HEK293T (cell line): Measurements from ENCODE around the gene BLTP2.

ENCODE experiments used
- CTCF ChIA-PET: fragments of 350-600 bp; formaldehyde crosslinking; extraction: SDS; loops from one replicate; lab custom pipeline; 2021; ENCODE audit warnings: antibody characterized with exemption, inconsistent platforms; lab: Yijun Ruan, JAX
- POLR2A ChIA-PET: fragments of 350-600 bp; formaldehyde crosslinking; extraction: SDS; loops from one replicate; lab custom pipeline; 2020; ENCODE audit warnings: antibody characterized with exemption, inconsistent platforms; lab: Yijun Ruan, JAX
- DNase-seq: peaks from one replicate; pipeline ENCODE4 v3.0.0; 2012; ENCODE audit warnings: mixed read lengths; ENCODE audit errors: extremely low spot score
- ARNT ChIP-seq: fragments of 450-650 bp; IDR thresholded peaks from 2 replicates; pipeline ENCODE4 v1.6.1; 2017; ENCODE audit warnings: mild to moderate bottlenecking
- BHLHE40 ChIP-seq: fragments of 450-650 bp; IDR thresholded peaks from 2 replicates; pipeline ENCODE4 v1.6.1; 2016; ENCODE audit warnings: mild to moderate bottlenecking, moderate library complexity, borderline replicate concordance
- CTBP1 ChIP-seq: fragments of 450-650 bp; IDR thresholded peaks from 2 replicates; pipeline ENCODE4 v1.6.1; 2016; ENCODE audit warnings: borderline replicate concordance
- ELF4 ChIP-seq: fragments of 450-650 bp; IDR thresholded peaks from 2 replicates; pipeline ENCODE4 v1.6.1; 2017; ENCODE audit warnings: antibody characterized with exemption
- FOXA1 ChIP-seq: fragments of 450-650 bp; IDR thresholded peaks from 2 replicates; pipeline ENCODE4 v1.6.1; 2016; ENCODE audit warnings: mild to moderate bottlenecking
- FOXK2 ChIP-seq: fragments of 450-650 bp; IDR thresholded peaks from 2 replicates; pipeline ENCODE4 v1.6.1; 2016; ENCODE audit warnings: mild to moderate bottlenecking
- FOXM1 ChIP-seq: fragments of 450-650 bp; IDR thresholded peaks from 2 replicates; pipeline ENCODE4 v1.6.1; 2017; ENCODE audit warnings: mild to moderate bottlenecking, borderline replicate concordance
- HDGF ChIP-seq: fragments of 450-650 bp; IDR thresholded peaks from 2 replicates; pipeline ENCODE4 v1.6.1; 2017; ENCODE audit warnings: antibody characterized with exemption, borderline replicate concordance
- L3MBTL2 ChIP-seq: fragments of 450-650 bp; conservative IDR thresholded peaks from 2 replicates; pipeline ENCODE4 v1.6.1; 2016; ENCODE audit warnings: mild to moderate bottlenecking
- LEF1 ChIP-seq: fragments of 450-650 bp; IDR thresholded peaks from 2 replicates; pipeline ENCODE4 v1.6.1; 2017; ENCODE audit warnings: mild to moderate bottlenecking, borderline replicate concordance
- NFRKB ChIP-seq: fragments of 450-650 bp; IDR thresholded peaks from 2 replicates; pipeline ENCODE4 v1.6.1; 2016; ENCODE audit warnings: mild to moderate bottlenecking, moderate library complexity
- PKNOX1 ChIP-seq: fragments of 450-650 bp; IDR thresholded peaks from 2 replicates; pipeline ENCODE4 v1.6.1; 2016
- SP1 ChIP-seq: fragments of 450-650 bp; IDR thresholded peaks from 2 replicates; pipeline ENCODE4 v1.6.1; 2017
- SUZ12 ChIP-seq: fragments of 450-650 bp; IDR thresholded peaks from 2 replicates; pipeline ENCODE4 v1.6.1; 2016; ENCODE audit warnings: mild to moderate bottlenecking
- TARDBP ChIP-seq: fragments of 450-650 bp; IDR thresholded peaks from 2 replicates; pipeline ENCODE4 v1.6.1; 2016
- ZNF384 ChIP-seq: fragments of 450-650 bp; IDR thresholded peaks from 2 replicates; pipeline ENCODE4 v1.6.1; 2016

The BLTP2 gene

DNA sequence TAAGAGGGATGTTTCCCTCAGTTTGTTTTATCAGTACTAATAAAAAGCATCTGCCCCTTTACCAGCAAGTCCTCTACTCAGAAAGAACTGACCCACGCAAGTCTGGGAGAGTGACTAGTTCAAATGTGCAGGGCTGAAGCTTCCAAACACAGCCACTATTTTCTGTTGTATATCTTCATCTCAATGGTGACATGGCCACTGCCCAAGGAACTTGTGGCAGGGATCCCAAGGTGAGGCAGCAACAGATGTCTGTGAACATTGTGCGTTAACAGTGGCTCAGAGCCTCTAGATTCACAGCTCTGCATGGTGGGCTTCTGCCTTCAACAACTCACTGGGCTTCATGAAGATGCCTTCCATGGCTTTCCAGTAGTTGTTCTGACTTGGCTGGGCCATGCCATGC, 3.7 kb upstream of the BLTP2 start:
- ChIA-PET CTCF (interaction anchor here (0.7 kb wide), 2 partner anchors 52 to 109 kb away, joined by 6 to 9 read pairs; no protein-coding TSS in a partner anchor), POLR2A (interaction anchor here (0.7 to 1.3 kb wide), 3 partner anchors 8 to 79 kb away, joined by 3 to 9 read pairs (median 4); partner anchors contain the start of genes SDF2 and SUPT6H)
- no peak for TF ChIP-seq FOXA1
- no peak for TF ChIP-seq TARDBP
- DNase-seq = no peak

- POLR2A ChIA-PET = interaction anchor here (0.9 to 6.5 kb wide), 10 partner anchors 8 to 307 kb away, joined by 4 to 94 read pairs (median 5); partner anchors contain the start of genes PROCA1, RPL23A, SDF2 and SUPT6H
- TF ChIP-seq PKNOX1 (no peak), SUZ12 (no peak), ELF4 (no peak), HDGF (no peak), FOXM1 (no peak), SP1 (no peak), FOXA1 (no peak), L3MBTL2 (no peak), CTBP1 (no peak), BHLHE40 (no peak), ZNF384 (no peak), ARNT (no peak), FOXK2 (no peak), NFRKB (no peak)
- DNase-seq = no peak
- CTCF ChIA-PET = interaction anchor here (0.7 to 1.2 kb wide), 9 partner anchors 15 to 471 kb away, joined by 3 to 4 read pairs (median 3); no protein-coding TSS in a partner anchor
Measured at GRCh38 chr17:28646039-28646754, 1.2 kb upstream of the BLTP2 start.

GRCh38 chr17:28645576-28645939, 600 bp upstream of the BLTP2 start:
- CTCF ChIA-PET = interaction anchor here (0.7 to 1.1 kb wide), 4 partner anchors 16 to 105 kb away, joined by 3 read pairs; partner anchors contain the start of genes SDF2 and SUPT6H
- DNase-seq = no peak
- POLR2A ChIA-PET = interaction anchor here (0.6 to 6.5 kb wide), 19 partner anchors 8 to 308 kb away, joined by 3 to 94 read pairs (median 5); partner anchors contain the start of genes PIGS, PROCA1, RPL23A and SDF2
- no peak for TF ChIP-seq LEF1
- no peak for TF ChIP-seq HDGF
- no peak for TF ChIP-seq ZNF384

- ChIA-PET POLR2A (interaction anchor here (0.6 to 6.5 kb wide), 20 partner anchors 10 to 613 kb away, joined by 3 to 94 read pairs (median 4); partner anchors contain the start of genes PHF12, PIGS, PROCA1 and RPL23A), CTCF (interaction anchor here (0.7 to 1.8 kb wide), 12 partner anchors 9 to 473 kb away, joined by 3 to 8 read pairs (median 3); partner anchors contain the start of genes NEK8, SDF2 and SUPT6H)
- peak; percentile 52 for DNase-seq
- TF ChIP-seq FOXM1 = no peak
- 0 out of 2 replicates have a peak, but pooled peaks have one; percentile 33 for TF ChIP-seq PKNOX1
- no peak for TF ChIP-seq ARNT
- no peak for TF ChIP-seq L3MBTL2
Measured at GRCh38 chr17:28643983-28644786, 773 bp downstream of the BLTP2 start.

DNA sequence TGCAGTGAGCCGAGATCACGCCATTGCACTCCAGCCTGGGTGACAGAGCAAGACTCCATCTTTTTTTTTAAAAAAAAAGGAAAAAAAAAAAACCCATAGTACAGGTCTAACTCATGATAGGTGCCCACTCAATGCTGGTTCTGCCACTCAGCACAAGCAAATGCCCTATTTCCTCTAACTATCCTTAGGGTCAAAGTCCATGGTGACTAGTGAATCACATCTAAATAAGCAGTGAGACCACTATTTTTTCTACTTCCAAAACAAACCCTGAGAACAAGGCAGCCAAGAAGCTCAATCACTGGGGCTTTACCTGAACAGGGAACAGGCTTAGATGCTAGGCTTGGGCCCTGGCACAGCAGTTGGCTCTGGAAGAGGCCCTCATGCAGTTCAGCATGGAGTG, 3.4 kb downstream of the BLTP2 start:
- ChIA-PET CTCF (no interaction called here), POLR2A (interaction anchor here (1.0 to 6.5 kb wide), 2 partner anchors 9 to 20 kb away, joined by 3 to 94 read pairs; partner anchors contain the start of genes SDF2 and SUPT6H)
- TF ChIP-seq ARNT (no peak), BHLHE40 (no peak), LEF1 (no peak), FOXK2 (no peak), SUZ12 (no peak), TARDBP (no peak), HDGF (no peak), ELF4 (no peak), FOXM1 (no peak), CTBP1 (no peak), NFRKB (no peak), ZNF384 (no peak), SP1 (no peak), L3MBTL2 (no peak), FOXA1 (no peak), PKNOX1 (no peak)
- DNase-seq = no peak
